Liver (tissue), 9 donors: ENCODE data around the gene SPSB2. TPM values are rescaled to one million over a fixed set of nuclear protein-coding genes. Genes with fewer than 3 reads are reported as not detected.

Experiments used
- DNase-seq: peaks from one replicate; pipeline ENCODE4 v3.0.0-alpha.2; 2017; ENCODE audit warnings: low spot score
- H3K27ac ChIP-seq, 2 donors: one replicate each; pipeline ENCODE4 v1.7.0; 2013; ENCODE audit warnings: inconsistent platforms in 2 of 2, low read length in 2 of 2, control low read depth in 1 of 2, low read depth in 1 of 2, mild to moderate bottlenecking in 1 of 2
- H3K27me3 ChIP-seq, 4 donors: one replicate each; pipeline versions ENCODE4 v1.6.1 to v1.7.0; 2013; ENCODE audit warnings: low read length in 3 of 4, inconsistent platforms in 1 of 4, mild to moderate bottlenecking in 1 of 4, moderate library complexity in 1 of 4; ENCODE audit not compliant: control insufficient read depth in 4 of 4, insufficient read depth in 4 of 4
- H3K36me3 ChIP-seq, 4 donors: one replicate each; pipeline versions ENCODE4 v1.6.1 to v1.7.0; 2013; ENCODE audit warnings: low read length in 3 of 4, mild to moderate bottlenecking in 3 of 4, low read depth in 1 of 4, moderate library complexity in 1 of 4; ENCODE audit not compliant: control insufficient read depth in 4 of 4, insufficient read depth in 3 of 4
- H3K4me1 ChIP-seq, 4 donors: one replicate each; pipeline versions ENCODE4 v1.6.1 to v1.7.0; 2013; ENCODE audit warnings: low read length in 3 of 4, mild to moderate bottlenecking in 3 of 4, moderate library complexity in 1 of 4; ENCODE audit not compliant: control insufficient read depth in 4 of 4, insufficient read depth in 4 of 4
- H3K4me3 ChIP-seq, 3 donors: one replicate each; pipeline versions ENCODE4 v1.6.1 to v1.7.0; 2013; ENCODE audit warnings: low read length in 3 of 3, control low read depth in 1 of 3, low read depth in 1 of 3, mild to moderate bottlenecking in 1 of 3
- H3K9ac ChIP-seq, 2 donors: one replicate each; pipeline ENCODE4 v1.7.0; 2013; ENCODE audit warnings: low read length in 2 of 2, mild to moderate bottlenecking in 2 of 2, moderate library complexity in 2 of 2, control low read depth in 1 of 2, low read depth in 1 of 2
- H3K9me3 ChIP-seq, 4 donors: one replicate each; pipeline versions ENCODE4 v1.6.1 to v1.7.0; 2013; ENCODE audit warnings: low read length in 3 of 4; ENCODE audit not compliant: control insufficient read depth in 4 of 4
- EGR1 ChIP-seq, 2 donors: IDR thresholded peaks; 2 replicates each; pipeline ENCODE4 v1.6.1; 2016 to 2018; ENCODE audit warnings: antibody characterized with exemption in 2 of 2, low read depth in 2 of 2
- FOXA1 ChIP-seq: IDR thresholded peaks from 2 replicates; pipeline ENCODE4 v1.6.1; 2016; ENCODE audit warnings: antibody characterized with exemption
- FOXA2 ChIP-seq: IDR thresholded peaks from 2 replicates; pipeline ENCODE4 v1.6.1; 2016; ENCODE audit warnings: antibody characterized with exemption
- GABPA ChIP-seq, 2 donors: IDR thresholded peaks in 1 of 2; conservative IDR thresholded peaks in 1 of 2; 2 replicates each; pipeline ENCODE4 v1.6.1; 2016; ENCODE audit warnings: antibody characterized with exemption in 2 of 2, mild to moderate bottlenecking in 1 of 2, moderate library complexity in 1 of 2
- HNF4A ChIP-seq, 2 donors: conservative IDR thresholded peaks; 2 replicates each; pipeline ENCODE4 v1.6.1; 2016; ENCODE audit warnings: antibody characterized with exemption in 2 of 2, mild to moderate bottlenecking in 2 of 2
- HNF4G ChIP-seq: IDR thresholded peaks from 2 replicates; pipeline ENCODE4 v1.6.1; 2016; ENCODE audit warnings: antibody characterized with exemption
- JUND ChIP-seq, 2 donors: IDR thresholded peaks; 2 replicates each; pipeline ENCODE4 v1.6.1; 2016; ENCODE audit warnings: antibody characterized with exemption in 2 of 2
- MAX ChIP-seq: IDR thresholded peaks from 2 replicates; pipeline ENCODE4 v1.6.1; 2016; ENCODE audit warnings: antibody characterized with exemption
- NR2F2 ChIP-seq: IDR thresholded peaks from 2 replicates; pipeline ENCODE4 v1.6.1; 2016; ENCODE audit warnings: antibody characterized with exemption
- RAD21 ChIP-seq, 2 donors: IDR thresholded peaks; 2 replicates each; pipeline ENCODE4 v1.6.1; 2016; ENCODE audit warnings: antibody characterized with exemption in 2 of 2, mild to moderate bottlenecking in 2 of 2
- RXRA ChIP-seq, 2 donors: IDR thresholded peaks; 2 replicates each; pipeline ENCODE4 v1.6.1; 2017 to 2018; ENCODE audit warnings: antibody characterized with exemption in 2 of 2, mild to moderate bottlenecking in 1 of 2
- SP1 ChIP-seq: IDR thresholded peaks from 2 replicates; pipeline ENCODE4 v1.6.1; 2018; ENCODE audit warnings: antibody characterized with exemption, mild to moderate bottlenecking
- TAF1 ChIP-seq: conservative IDR thresholded peaks from 2 replicates; pipeline ENCODE4 v1.6.1; 2016; ENCODE audit warnings: antibody characterized with exemption, mild to moderate bottlenecking
- YY1 ChIP-seq: IDR thresholded peaks from 2 replicates; pipeline ENCODE4 v1.6.1; 2016; ENCODE audit warnings: antibody characterized with exemption, mild to moderate bottlenecking
- ZBTB33 ChIP-seq: IDR thresholded peaks from 2 replicates; pipeline ENCODE4 v1.6.1; 2016; ENCODE audit warnings: antibody characterized with exemption
- WGBS: extraction: QIAGEN DNeasy Blood & Tissue Kit; methylation state at CpG from one replicate; pipeline ENCODE4 v1.1.7; 2013; 5-methylcytosine and 5-hydroxymethylcytosine counted together
- polyA plus RNA-seq, 2 donors: library from polyadenylated mRNA; stranded (reverse) in 1 of 2; unstranded in 1 of 2; fragments of 200-250 nt in 1 of 2; fragments of >200 nt in 1 of 2; fragmentation: Nextera tagmentation in 1 of 2; extraction: Ambion mirVana in 1 of 2; gene quantifications; one replicate each; pipeline versions ENCODE4 v1.2.1 to v1.2.3, GENCODE V29; 2013 to 2015
- total RNA-seq, 2 donors: library from RNA; depleted of rRNA; stranded (reverse); fragments of >200 nt; gene quantifications; one replicate each; pipeline ENCODE4 v1.2.3, GENCODE V29; 2014
- TF ChIP-seq, protein P1 (sequence below): IDR thresholded peaks from 2 replicates; pipeline ENCODE4 v1.6.1; 2016; ENCODE audit warnings: antibody characterized with exemption
- TF ChIP-seq, protein P2 (sequence below): fragments of 150-350 bp; IDR thresholded peaks from 2 replicates; pipeline ENCODE4 v1.5.1; 2017; ENCODE audit warnings: improper control_type of control experiment, low read depth, low read length; ENCODE audit not compliant: missing input control
- TF ChIP-seq, protein P3 (sequence below): IDR thresholded peaks from 2 replicates; pipeline ENCODE4 v1.6.1; 2016; ENCODE audit warnings: antibody characterized with exemption, mild to moderate bottlenecking
- donor health status: healthy.
- donor health status: healthy.
- donor health status: healthy.
- donor health status: healthy.
- donor health status: healthy.

Gene SPSB2
- total and polyA plus RNA-seq, 4 donors = 3.2 to 4.6 (median 4.1) TPM

GRCh38 chr12:6837370-6838060, 35.6 kb downstream of the SPSB2 start:
- WGBS = 93% methylated on average over 26 of the region's 26 CpGs
- peaks cover 0 to 3% (median under 1%) of the 10 kb centered on the region in 4 donors for H3K4me1 ChIP-seq
- H3K36me3 ChIP-seq = peaks cover 0 to 2% (median 0%) of the 10 kb centered on the region in 4 donors
- no peak for DNase-seq
- TF ChIP-seq TAF1 = no peak
- no peak for TF ChIP-seq FOXA2
- TF ChIP-seq ZBTB33 = no peak
- no peak for TF ChIP-seq RAD21 (IDR thresholded peaks at IDR 0.05)
- no peak for TF ChIP-seq HNF4G
- TF ChIP-seq, protein P1, sequence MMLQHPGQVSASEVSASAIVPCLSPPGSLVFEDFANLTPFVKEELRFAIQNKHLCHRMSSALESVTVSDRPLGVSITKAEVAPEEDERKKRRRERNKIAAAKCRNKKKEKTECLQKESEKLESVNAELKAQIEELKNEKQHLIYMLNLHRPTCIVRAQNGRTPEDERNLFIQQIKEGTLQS = no peak
- no peak for TF ChIP-seq GABPA (IDR thresholded peaks at IDR 0.05 in 1 of 2, conservative IDR thresholded peaks at IDR 0.05 in 1 of 2)
- no peak for TF ChIP-seq SP1
- no peak for TF ChIP-seq RXRA (IDR thresholded peaks at IDR 0.05)
- no peak for TF ChIP-seq EGR1 (IDR thresholded peaks at IDR 0.05; ENCODE audit: low read depth in 2 of 2)
- TF ChIP-seq, protein P2, sequence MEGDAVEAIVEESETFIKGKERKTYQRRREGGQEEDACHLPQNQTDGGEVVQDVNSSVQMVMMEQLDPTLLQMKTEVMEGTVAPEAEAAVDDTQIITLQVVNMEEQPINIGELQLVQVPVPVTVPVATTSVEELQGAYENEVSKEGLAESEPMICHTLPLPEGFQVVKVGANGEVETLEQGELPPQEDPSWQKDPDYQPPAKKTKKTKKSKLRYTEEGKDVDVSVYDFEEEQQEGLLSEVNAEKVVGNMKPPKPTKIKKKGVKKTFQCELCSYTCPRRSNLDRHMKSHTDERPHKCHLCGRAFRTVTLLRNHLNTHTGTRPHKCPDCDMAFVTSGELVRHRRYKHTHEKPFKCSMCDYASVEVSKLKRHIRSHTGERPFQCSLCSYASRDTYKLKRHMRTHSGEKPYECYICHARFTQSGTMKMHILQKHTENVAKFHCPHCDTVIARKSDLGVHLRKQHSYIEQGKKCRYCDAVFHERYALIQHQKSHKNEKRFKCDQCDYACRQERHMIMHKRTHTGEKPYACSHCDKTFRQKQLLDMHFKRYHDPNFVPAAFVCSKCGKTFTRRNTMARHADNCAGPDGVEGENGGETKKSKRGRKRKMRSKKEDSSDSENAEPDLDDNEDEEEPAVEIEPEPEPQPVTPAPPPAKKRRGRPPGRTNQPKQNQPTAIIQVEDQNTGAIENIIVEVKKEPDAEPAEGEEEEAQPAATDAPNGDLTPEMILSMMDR = no peak
- no peak for TF ChIP-seq HNF4A (conservative IDR thresholded peaks at IDR 0.05)
- TF ChIP-seq MAX = no peak
- TF ChIP-seq NR2F2 = no peak
- TF ChIP-seq, protein P3, sequence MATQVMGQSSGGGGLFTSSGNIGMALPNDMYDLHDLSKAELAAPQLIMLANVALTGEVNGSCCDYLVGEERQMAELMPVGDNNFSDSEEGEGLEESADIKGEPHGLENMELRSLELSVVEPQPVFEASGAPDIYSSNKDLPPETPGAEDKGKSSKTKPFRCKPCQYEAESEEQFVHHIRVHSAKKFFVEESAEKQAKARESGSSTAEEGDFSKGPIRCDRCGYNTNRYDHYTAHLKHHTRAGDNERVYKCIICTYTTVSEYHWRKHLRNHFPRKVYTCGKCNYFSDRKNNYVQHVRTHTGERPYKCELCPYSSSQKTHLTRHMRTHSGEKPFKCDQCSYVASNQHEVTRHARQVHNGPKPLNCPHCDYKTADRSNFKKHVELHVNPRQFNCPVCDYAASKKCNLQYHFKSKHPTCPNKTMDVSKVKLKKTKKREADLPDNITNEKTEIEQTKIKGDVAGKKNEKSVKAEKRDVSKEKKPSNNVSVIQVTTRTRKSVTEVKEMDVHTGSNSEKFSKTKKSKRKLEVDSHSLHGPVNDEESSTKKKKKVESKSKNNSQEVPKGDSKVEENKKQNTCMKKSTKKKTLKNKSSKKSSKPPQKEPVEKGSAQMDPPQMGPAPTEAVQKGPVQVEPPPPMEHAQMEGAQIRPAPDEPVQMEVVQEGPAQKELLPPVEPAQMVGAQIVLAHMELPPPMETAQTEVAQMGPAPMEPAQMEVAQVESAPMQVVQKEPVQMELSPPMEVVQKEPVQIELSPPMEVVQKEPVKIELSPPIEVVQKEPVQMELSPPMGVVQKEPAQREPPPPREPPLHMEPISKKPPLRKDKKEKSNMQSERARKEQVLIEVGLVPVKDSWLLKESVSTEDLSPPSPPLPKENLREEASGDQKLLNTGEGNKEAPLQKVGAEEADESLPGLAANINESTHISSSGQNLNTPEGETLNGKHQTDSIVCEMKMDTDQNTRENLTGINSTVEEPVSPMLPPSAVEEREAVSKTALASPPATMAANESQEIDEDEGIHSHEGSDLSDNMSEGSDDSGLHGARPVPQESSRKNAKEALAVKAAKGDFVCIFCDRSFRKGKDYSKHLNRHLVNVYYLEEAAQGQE = no peak
- TF ChIP-seq JUND (IDR thresholded peaks at IDR 0.05) = no peak
- no peak for TF ChIP-seq YY1
- no peak for TF ChIP-seq FOXA1
- no peaks in the 10 kb centered on the region for H3K27me3 ChIP-seq
- no peaks in the 10 kb centered on the region for H3K9me3 ChIP-seq
- no peak overlapping the region for H3K27ac ChIP-seq
- H3K9ac ChIP-seq = no peak overlapping the region
- H3K4me3 ChIP-seq = no peak overlapping the region
